Body of pancreas (tissue), 4 donors: ENCODE results near the gene RNPEPL1.
"Not testable (repeated sequence)": the region's sequence is repeated elsewhere in the genome, so short reads cannot be mapped to it uniquely, and the experiment has no call there.

Source experiments
- CTCF ChIP-seq, 7 experiments: fragments of 450-650 bp in 4 of 7; fragments of 200-600 bp in 3 of 7; sonication (generic) in 3 of 7; IDR thresholded peaks; one replicate each; pipeline ENCODE4 v1.5.1; 2016 to 2019; ENCODE audit warnings: antibody characterized with exemption in 7 of 7
- POLR2A ChIP-seq, 3 donors: fragments of 450-650 bp; IDR thresholded peaks; one replicate each; pipeline ENCODE4 v1.6.1; 2016; ENCODE audit warnings: antibody characterized with exemption in 3 of 3, mild to moderate bottlenecking in 2 of 3

GRCh38 chr2:240616860-240617666 is 48.8 kb downstream of the RNPEPL1 start:
- TF ChIP-seq CTCF, POLR2A (IDR thresholded peaks at IDR 0.05): not testable (repeated sequence)
